Neural cell (in vitro differentiated cells): ENCODE data around the gene KIAA0513. TPM values are rescaled to one million over a fixed set of nuclear protein-coding genes. Genes with fewer than 3 reads are reported as not detected.

Experiments
- H2AFZ ChIP-seq: fragments of 200-600, 300-800 bp; sonication (generic), shearing (Covaris generic); 2 replicates; pipeline ENCODE4 v1.6.0; 2014; ENCODE audit warnings: low read depth, mild to moderate bottlenecking, antibody characterized with exemption, low read length, moderate library complexity
- H3F3A ChIP-seq: fragments of 200-600 bp; shearing (Covaris generic); 2 replicates; pipeline ENCODE4 v1.6.1; 2016; ENCODE audit warnings: mild to moderate bottlenecking, moderate library complexity, mixed read lengths, antibody characterized with exemption, low read length; ENCODE audit not compliant: insufficient read depth, poor library complexity, severe bottlenecking
- H3K27ac ChIP-seq: fragments of 200-600, 300-800 bp; sonication (generic), shearing (Covaris generic); 2 replicates; pipeline ENCODE4 v1.5.1; 2014; ENCODE audit warnings: mild to moderate bottlenecking, low read length, moderate library complexity
- H3K27me3 ChIP-seq: fragments of 300-800, 200-600 bp; sonication (generic), shearing (Covaris generic); 2 replicates; pipeline ENCODE4 v1.6.0; 2014; ENCODE audit warnings: mild to moderate bottlenecking, low read depth, low read length, moderate library complexity; ENCODE audit not compliant: insufficient read depth
- H3K36me3 ChIP-seq: fragments of 300-800, 200-600 bp; sonication (generic), shearing (Covaris generic); 2 replicates; pipeline ENCODE4 v1.5.1; 2014; ENCODE audit warnings: mild to moderate bottlenecking, antibody characterized with exemption, low read length, moderate library complexity; ENCODE audit not compliant: insufficient read depth
- H3K4me2 ChIP-seq: fragments of 300-800, 200-600 bp; sonication (generic), shearing (Covaris generic); 2 replicates; pipeline ENCODE4 v1.6.0; 2014; ENCODE audit warnings: mild to moderate bottlenecking, low read length
- H3K4me3 ChIP-seq: fragments of 300-800, 200-600 bp; sonication (generic), shearing (Covaris generic); 2 replicates; pipeline ENCODE4 v1.5.1; 2014; ENCODE audit warnings: mild to moderate bottlenecking, low read length, moderate library complexity
- H3K79me2 ChIP-seq: fragments of 200-600 bp; shearing (Covaris generic); replicated peaks from 2 replicates; pipeline ENCODE4 v1.6.0; 2014; ENCODE audit warnings: mild to moderate bottlenecking, low read length, moderate library complexity; ENCODE audit not compliant: insufficient read depth
- H3K9ac ChIP-seq: fragments of 300-800, 200-600 bp; sonication (generic), shearing (Covaris generic); 2 replicates; pipeline ENCODE4 v1.6.1; 2016; ENCODE audit warnings: mild to moderate bottlenecking, low read length, mixed read lengths
- H3K9me2 ChIP-seq: fragments of 200-600 bp; shearing (Covaris generic); 2 replicates; pipeline ENCODE4 v1.6.1; 2016; ENCODE audit warnings: mild to moderate bottlenecking, low read length, mixed read lengths; ENCODE audit not compliant: insufficient read depth
- H3K9me3 ChIP-seq: fragments of 200-600, 300-800 bp; sonication (generic), shearing (Covaris generic); 2 replicates; pipeline ENCODE4 v1.6.1; 2016; ENCODE audit warnings: mild to moderate bottlenecking, mixed run types, low read length, moderate library complexity, mixed read lengths
- H4K20me1 ChIP-seq: fragments of 200-600 bp; shearing (Covaris generic); 2 replicates; pipeline ENCODE4 v1.6.1; 2016; ENCODE audit warnings: mild to moderate bottlenecking, mixed run types; ENCODE audit not compliant: insufficient read depth
- EP300 ChIP-seq: fragments of 450-650 bp; conservative IDR thresholded peaks from 2 replicates; pipeline ENCODE4 v1.6.1; 2014; ENCODE audit warnings: antibody characterized with exemption, mild to moderate bottlenecking, moderate library complexity; ENCODE audit not compliant: poor library complexity, severe bottlenecking
- EZH2 ChIP-seq: fragments of 200-600, 300-800 bp; shearing (Covaris generic), sonication (generic); IDR thresholded peaks from 2 replicates; pipeline ENCODE4 v1.6.1; 2014; ENCODE audit warnings: antibody characterized with exemption, low read length, borderline replicate concordance, mild to moderate bottlenecking; ENCODE audit not compliant: insufficient read depth, poor library complexity, severe bottlenecking
- MXI1 ChIP-seq: fragments of 450-650 bp; conservative IDR thresholded peaks from 2 replicates; pipeline ENCODE4 v1.6.1; 2014; ENCODE audit warnings: antibody characterized with exemption, mild to moderate bottlenecking; ENCODE audit not compliant: poor library complexity, severe bottlenecking
- POLR2AphosphoS5 ChIP-seq: IDR thresholded peaks from 2 replicates; pipeline ENCODE4 v1.6.1; 2012
- RAD21 ChIP-seq: fragments of 450-650 bp; conservative IDR thresholded peaks from 2 replicates; pipeline ENCODE4 v1.6.1; 2014; ENCODE audit warnings: antibody characterized with exemption, mild to moderate bottlenecking, moderate library complexity
- SMC3 ChIP-seq: fragments of 450-650 bp; conservative IDR thresholded peaks from 2 replicates; pipeline ENCODE4 v1.6.1; 2014; ENCODE audit warnings: antibody characterized with exemption, mild to moderate bottlenecking, moderate library complexity; ENCODE audit not compliant: poor library complexity
- TAF1 ChIP-seq: IDR thresholded peaks from 2 replicates; pipeline ENCODE4 v1.6.1; 2012; ENCODE audit warnings: low read depth
- polyA plus RNA-seq: library from polyadenylated mRNA; depleted of rRNA; stranded (reverse); fragments of >200 nt; gene quantifications from 2 replicates; pipeline ENCODE4 v1.2.3, GENCODE V29; 2014
- TF ChIP-seq, protein P1 (sequence below): fragments of 450-650 bp; IDR thresholded peaks from 2 replicates; pipeline ENCODE4 v1.5.1; 2014; ENCODE audit warnings: antibody characterized with exemption, mild to moderate bottlenecking, moderate library complexity; ENCODE audit not compliant: poor library complexity, severe bottlenecking
- TF ChIP-seq, protein P2 (sequence below): IDR thresholded peaks from 2 replicates; pipeline ENCODE4 v1.6.1; 2012; ENCODE audit warnings: borderline replicate concordance

Gene KIAA0513
- polyA plus RNA-seq, 1 donor from 2014 or later, result 18.9 TPM

DNA sequence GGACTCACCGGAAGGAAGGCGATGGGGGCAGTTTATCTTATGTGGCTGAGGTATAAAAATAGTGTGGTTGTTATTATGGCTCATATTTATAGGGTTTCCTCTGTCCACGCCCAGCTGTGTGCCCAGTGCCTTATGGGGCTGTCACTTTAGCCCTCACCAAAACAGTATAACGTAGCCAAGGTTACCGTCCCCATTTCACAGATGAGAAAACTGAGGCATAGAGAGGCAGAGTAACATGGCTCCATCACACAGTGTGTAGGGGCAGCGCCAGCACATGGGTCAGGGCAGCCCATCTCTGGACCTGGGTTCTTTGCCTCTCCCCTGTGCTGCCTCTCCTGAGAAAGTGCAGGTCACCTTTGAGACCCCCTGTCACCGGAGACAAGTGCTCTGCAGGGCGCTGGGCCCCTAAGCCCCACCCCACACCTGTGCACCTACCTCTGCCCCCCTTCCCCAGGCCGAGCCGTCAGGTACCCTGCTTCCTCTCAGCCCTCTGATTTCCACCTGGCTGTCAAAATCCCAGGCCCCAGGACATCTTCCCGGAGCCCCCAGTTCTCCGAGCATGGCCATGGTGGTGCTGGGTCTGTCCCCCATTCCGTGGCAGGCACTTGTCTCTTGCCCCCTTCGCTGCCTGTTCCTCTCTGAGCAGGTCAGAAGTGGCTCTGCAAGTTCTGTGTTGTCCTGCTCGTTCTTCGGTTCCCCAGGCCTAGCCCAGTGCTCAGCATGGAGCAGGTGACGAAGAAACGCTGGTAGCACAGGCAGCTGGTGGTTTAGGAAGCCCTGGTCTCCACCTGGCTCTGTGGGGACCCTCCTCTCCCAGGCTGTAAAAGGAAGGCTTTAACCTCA lies 7.2 kb downstream of the KIAA0513 start:
- Histone ChIP-seq H3K27ac (no peak overlapping the region), H3K27me3 (no peaks in the 10 kb centered on the region), H3K9ac (no peak overlapping the region), H3K4me2 (no peak overlapping the region), H3K9me2 (no peaks in the 10 kb centered on the region), H3K79me2 (no peaks in the 10 kb centered on the region), H3K4me3 (no peak overlapping the region), H3F3A (no peaks in the 10 kb centered on the region), H3K9me3 (no peaks in the 10 kb centered on the region), H4K20me1 (no peaks in the 10 kb centered on the region), H2AFZ (no peak overlapping the region), H3K36me3 (no peaks in the 10 kb centered on the region)
- no peak for TF ChIP-seq MXI1
- TF ChIP-seq, protein P1, sequence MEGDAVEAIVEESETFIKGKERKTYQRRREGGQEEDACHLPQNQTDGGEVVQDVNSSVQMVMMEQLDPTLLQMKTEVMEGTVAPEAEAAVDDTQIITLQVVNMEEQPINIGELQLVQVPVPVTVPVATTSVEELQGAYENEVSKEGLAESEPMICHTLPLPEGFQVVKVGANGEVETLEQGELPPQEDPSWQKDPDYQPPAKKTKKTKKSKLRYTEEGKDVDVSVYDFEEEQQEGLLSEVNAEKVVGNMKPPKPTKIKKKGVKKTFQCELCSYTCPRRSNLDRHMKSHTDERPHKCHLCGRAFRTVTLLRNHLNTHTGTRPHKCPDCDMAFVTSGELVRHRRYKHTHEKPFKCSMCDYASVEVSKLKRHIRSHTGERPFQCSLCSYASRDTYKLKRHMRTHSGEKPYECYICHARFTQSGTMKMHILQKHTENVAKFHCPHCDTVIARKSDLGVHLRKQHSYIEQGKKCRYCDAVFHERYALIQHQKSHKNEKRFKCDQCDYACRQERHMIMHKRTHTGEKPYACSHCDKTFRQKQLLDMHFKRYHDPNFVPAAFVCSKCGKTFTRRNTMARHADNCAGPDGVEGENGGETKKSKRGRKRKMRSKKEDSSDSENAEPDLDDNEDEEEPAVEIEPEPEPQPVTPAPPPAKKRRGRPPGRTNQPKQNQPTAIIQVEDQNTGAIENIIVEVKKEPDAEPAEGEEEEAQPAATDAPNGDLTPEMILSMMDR, result no peak
- TF ChIP-seq, protein P2, sequence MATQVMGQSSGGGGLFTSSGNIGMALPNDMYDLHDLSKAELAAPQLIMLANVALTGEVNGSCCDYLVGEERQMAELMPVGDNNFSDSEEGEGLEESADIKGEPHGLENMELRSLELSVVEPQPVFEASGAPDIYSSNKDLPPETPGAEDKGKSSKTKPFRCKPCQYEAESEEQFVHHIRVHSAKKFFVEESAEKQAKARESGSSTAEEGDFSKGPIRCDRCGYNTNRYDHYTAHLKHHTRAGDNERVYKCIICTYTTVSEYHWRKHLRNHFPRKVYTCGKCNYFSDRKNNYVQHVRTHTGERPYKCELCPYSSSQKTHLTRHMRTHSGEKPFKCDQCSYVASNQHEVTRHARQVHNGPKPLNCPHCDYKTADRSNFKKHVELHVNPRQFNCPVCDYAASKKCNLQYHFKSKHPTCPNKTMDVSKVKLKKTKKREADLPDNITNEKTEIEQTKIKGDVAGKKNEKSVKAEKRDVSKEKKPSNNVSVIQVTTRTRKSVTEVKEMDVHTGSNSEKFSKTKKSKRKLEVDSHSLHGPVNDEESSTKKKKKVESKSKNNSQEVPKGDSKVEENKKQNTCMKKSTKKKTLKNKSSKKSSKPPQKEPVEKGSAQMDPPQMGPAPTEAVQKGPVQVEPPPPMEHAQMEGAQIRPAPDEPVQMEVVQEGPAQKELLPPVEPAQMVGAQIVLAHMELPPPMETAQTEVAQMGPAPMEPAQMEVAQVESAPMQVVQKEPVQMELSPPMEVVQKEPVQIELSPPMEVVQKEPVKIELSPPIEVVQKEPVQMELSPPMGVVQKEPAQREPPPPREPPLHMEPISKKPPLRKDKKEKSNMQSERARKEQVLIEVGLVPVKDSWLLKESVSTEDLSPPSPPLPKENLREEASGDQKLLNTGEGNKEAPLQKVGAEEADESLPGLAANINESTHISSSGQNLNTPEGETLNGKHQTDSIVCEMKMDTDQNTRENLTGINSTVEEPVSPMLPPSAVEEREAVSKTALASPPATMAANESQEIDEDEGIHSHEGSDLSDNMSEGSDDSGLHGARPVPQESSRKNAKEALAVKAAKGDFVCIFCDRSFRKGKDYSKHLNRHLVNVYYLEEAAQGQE, result no peak

DNA sequence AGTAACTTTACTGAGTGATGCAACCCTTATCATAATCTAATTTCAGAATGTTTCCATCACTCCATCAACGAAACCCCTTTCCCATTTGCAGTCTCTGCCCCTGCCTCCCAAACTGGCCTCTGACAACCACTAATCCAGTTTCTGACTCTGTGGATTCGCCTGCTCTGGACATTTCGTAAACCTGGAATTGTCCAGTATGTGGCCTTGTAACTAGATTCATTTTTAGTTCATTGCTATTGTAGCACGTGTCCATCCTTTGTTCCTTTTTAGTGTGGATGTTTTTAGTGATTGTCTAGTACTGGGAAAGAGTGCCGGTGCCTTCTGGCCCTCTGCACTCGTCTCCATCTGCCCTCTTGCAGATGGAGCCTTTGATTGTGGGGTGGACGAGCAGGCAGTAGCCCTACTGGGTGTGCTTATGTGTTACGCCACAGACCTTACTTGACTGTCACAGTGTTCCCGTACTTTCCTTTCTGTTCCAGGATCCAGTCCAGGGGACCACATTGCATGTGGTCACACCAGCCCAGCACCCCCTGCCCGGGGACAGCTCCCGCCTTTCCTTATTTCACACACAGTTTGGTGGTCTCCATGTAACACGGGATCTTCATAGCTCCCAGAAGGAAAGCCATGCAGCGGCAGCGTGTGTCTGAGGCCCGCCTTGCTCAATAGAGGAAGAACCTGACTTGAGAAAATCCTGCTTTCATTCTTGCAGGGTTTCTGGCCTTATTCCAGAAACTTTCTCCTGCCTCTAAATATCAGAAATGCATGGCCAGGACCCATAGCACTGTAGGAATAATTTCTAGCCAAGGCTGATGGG lies 8.8 kb downstream of the KIAA0513 start:
- no peak overlapping the region for H3K4me2 ChIP-seq

More for the DNA sequence above, 8.8 kb downstream of the KIAA0513 start:
- TF ChIP-seq EZH2 (no peak), SMC3 (no peak), RAD21 (no peak), POLR2AphosphoS5 (no peak), MXI1 (no peak), TAF1 (no peak), EP300 (no peak)
- TF ChIP-seq, protein P2, result no peak
- TF ChIP-seq, protein P1, result no peak
- Histone ChIP-seq H2AFZ (no peak overlapping the region), H3K27me3 (no peaks in the 10 kb centered on the region), H3K79me2 (no peaks in the 10 kb centered on the region), H3K36me3 (no peaks in the 10 kb centered on the region), H3K4me3 (no peak overlapping the region), H4K20me1 (no peaks in the 10 kb centered on the region), H3K9me2 (no peaks in the 10 kb centered on the region), H3F3A (no peaks in the 10 kb centered on the region), H3K27ac (no peak overlapping the region), H3K9ac (no peak overlapping the region), H3K9me3 (no peaks in the 10 kb centered on the region)
